A673 (cell line): Measurements from ENCODE around the gene DNAJB6.

Source experiments
- CTCF ChIP-seq: fragments of 300-800, 200-600 bp; sonication (generic); conservative IDR thresholded peaks from 2 replicates; pipeline ENCODE4 v1.5.1; 2017; ENCODE audit warnings: low read depth, mild to moderate bottlenecking, antibody characterized with exemption, low read length, moderate library complexity, mixed read lengths
- EZH2 ChIP-seq: fragments of 200-600 bp; sonication (generic); IDR thresholded peaks from 2 replicates; pipeline ENCODE4 v1.6.1; 2017; ENCODE audit warnings: borderline replicate concordance, low read depth, mild to moderate bottlenecking, mixed read lengths, antibody characterized with exemption, low read length; ENCODE audit not compliant: poor library complexity, severe bottlenecking

GRCh38 chr7:157358753-157359096, 21.9 kb downstream of the DNAJB6 start:
- TF ChIP-seq EZH2 (no peak), CTCF (no peak)
